Measurements from ENCODE around the gene FANCG. TPM values are rescaled to one million over a fixed set of nuclear protein-coding genes. Genes with fewer than 3 reads are reported as not detected.
A peak's percentile ranks its signal among the peaks of the same experiment; 100 is the strongest.

Gene FANCG
- total RNA-seq, 1 experiment from 2014 or later: 108 TPM

DNA sequence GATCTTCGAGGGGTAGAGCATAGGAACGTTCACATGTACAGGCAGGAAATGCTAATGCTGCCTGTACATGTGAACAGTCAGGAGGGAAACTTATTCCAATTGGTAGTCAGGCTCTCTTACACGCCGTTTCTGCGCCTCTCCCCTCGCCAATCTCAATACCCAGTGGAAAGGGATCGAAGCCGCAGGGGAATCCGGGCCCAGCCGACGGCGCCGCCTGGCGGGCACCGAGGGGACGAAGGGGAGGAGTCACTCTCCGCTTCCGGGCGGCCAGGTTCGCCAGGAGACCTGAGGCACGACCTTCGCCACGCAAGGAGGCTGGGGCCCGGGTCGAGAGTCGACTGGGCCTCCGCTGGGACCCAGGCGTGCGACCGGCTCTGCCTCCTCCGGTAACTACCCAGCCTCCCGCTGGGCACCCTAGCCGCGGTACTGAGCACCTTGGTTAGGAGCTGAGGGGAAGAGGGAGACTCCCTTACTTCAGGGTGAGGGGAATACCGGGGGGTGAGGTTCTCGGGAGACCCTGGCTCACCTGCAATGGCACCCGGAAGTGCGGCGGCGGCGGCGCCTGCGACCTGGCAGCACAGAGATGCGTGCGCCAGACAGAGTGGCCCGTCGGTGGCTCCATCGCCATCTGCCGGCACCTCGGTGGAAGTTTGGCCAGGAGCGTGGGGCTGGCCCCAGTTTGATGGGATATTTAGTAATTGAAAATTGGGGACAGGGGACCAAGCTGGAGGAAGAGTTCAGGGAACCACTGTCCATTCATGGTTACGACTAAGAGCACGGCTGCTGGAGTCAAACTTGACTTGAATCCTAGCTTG, 16.5 kb upstream of the FANCG start, which contains the start of gene PIGO (continued):
- TF ChIP-seq, protein P1, sequence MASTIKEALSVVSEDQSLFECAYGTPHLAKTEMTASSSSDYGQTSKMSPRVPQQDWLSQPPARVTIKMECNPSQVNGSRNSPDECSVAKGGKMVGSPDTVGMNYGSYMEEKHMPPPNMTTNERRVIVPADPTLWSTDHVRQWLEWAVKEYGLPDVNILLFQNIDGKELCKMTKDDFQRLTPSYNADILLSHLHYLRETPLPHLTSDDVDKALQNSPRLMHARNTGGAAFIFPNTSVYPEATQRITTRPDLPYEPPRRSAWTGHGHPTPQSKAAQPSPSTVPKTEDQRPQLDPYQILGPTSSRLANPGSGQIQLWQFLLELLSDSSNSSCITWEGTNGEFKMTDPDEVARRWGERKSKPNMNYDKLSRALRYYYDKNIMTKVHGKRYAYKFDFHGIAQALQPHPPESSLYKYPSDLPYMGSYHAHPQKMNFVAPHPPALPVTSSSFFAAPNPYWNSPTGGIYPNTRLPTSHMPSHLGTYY (CRISPR knock-in tag; IDR thresholded peaks at IDR 0.05): 0 out of 2 replicates have a peak, but pooled peaks have one; percentile 34
- TF ChIP-seq, protein P2, sequence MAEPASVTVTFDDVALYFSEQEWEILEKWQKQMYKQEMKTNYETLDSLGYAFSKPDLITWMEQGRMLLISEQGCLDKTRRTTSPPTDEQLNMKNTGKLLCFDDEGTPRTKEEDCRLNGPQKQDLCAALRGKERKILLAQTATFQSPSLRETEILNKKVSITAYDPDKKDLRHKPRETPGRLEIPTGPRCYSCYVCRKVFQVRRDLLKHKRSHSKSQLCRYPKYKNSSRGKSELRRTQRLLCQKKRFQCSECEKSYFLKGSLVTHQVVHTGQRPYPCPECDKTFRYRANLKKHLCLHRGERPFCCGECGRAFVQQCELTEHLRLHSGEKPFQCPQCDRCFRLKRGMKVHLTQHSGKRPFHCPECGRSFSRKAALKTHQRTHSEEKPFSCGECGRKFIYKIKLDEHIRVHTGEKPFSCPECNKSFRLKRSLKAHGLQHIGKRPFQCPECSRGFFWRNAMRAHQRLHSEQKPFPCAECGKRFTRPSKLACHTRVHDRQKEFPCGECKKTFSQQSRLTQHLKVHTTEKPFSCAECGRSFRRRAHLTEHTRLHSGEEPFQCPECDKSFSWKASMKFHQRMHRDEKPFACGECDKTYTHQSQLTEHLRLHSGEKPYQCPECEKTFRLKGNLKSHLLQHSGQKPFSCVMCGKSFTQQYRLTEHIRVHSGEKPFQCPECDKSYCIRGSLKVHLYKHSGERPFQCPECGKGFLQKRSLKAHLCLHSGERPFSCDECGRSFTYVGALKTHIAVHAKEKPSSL (CRISPR knock-in tag; conservative IDR thresholded peaks at IDR 0.05): no peak
- TF ChIP-seq, protein P3, sequence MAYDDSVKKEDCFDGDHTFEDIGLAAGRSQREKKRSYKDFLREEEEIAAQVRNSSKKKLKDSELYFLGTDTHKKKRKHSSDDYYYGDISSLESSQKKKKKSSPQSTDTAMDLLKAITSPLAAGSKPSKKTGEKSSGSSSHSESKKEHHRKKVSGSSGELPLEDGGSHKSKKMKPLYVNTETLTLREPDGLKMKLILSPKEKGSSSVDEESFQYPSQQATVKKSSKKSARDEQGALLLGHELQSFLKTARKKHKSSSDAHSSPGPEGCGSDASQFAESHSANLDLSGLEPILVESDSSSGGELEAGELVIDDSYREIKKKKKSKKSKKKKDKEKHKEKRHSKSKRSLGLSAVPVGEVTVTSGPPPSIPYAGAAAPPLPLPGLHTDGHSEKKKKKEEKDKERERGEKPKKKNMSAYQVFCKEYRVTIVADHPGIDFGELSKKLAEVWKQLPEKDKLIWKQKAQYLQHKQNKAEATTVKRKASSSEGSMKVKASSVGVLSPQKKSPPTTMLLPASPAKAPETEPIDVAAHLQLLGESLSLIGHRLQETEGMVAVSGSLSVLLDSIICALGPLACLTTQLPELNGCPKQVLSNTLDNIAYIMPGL (CRISPR knock-in tag; IDR thresholded peaks at IDR 0.05): peak; percentile 97
- TF ChIP-seq NR3C1 (CRISPR knock-in tag; conservative IDR thresholded peaks at IDR 0.05; ENCODE audit: low read depth) (no peak), HMGA2 (CRISPR knock-in tag; IDR thresholded peaks at IDR 0.05) (no peak), TEAD1 (CRISPR knock-in tag; IDR thresholded peaks at IDR 0.05) (peak; percentile 40; the same call in 1 of the 2 replicates), ELF4 (CRISPR knock-in tag; IDR thresholded peaks at IDR 0.05; ENCODE audit: low read depth) (no peak), SMAD3 (CRISPR knock-in tag; IDR thresholded peaks at IDR 0.05; ENCODE audit: borderline replicate concordance) (0 out of 2 replicates have a peak, but pooled peaks have one; percentile 18), SMAD4 (CRISPR knock-in tag; IDR thresholded peaks at IDR 0.05) (peak; percentile 80; the same call in 1 of the 2 replicates), SOX15 (CRISPR knock-in tag; IDR thresholded peaks at IDR 0.05) (no peak), RELA (CRISPR knock-in tag; IDR thresholded peaks at IDR 0.05; ENCODE audit: borderline replicate concordance) (peak; percentile 89; the same call in 1 of the 2 replicates), IRF2 (CRISPR knock-in tag; IDR thresholded peaks at IDR 0.05; ENCODE audit: borderline replicate concordance, low read depth) (no peak), CBFB (CRISPR knock-in tag; IDR thresholded peaks at IDR 0.05; ENCODE audit: low read depth) (no peak; the same call in 1 of the 2 replicates), TEAD4 (CRISPR knock-in tag; IDR thresholded peaks at IDR 0.05) (peak; percentile 40; the same call in 1 of the 2 replicates), OVOL2 (CRISPR knock-in tag; IDR thresholded peaks at IDR 0.05; ENCODE audit: borderline replicate concordance) (no peak), JUN (CRISPR knock-in tag; IDR thresholded peaks at IDR 0.05) (no peak), EMX1 (CRISPR knock-in tag; IDR thresholded peaks at IDR 0.05) (no peak), NFATC4 (CRISPR knock-in tag; IDR thresholded peaks at IDR 0.05) (no peak), ZNF219 (CRISPR knock-in tag; IDR thresholded peaks at IDR 0.05; ENCODE audit: borderline replicate concordance) (no peak), NFYB (CRISPR knock-in tag; conservative IDR thresholded peaks at IDR 0.05; ENCODE audit: low read depth) (no peak)
- TF ChIP-seq, protein P4, sequence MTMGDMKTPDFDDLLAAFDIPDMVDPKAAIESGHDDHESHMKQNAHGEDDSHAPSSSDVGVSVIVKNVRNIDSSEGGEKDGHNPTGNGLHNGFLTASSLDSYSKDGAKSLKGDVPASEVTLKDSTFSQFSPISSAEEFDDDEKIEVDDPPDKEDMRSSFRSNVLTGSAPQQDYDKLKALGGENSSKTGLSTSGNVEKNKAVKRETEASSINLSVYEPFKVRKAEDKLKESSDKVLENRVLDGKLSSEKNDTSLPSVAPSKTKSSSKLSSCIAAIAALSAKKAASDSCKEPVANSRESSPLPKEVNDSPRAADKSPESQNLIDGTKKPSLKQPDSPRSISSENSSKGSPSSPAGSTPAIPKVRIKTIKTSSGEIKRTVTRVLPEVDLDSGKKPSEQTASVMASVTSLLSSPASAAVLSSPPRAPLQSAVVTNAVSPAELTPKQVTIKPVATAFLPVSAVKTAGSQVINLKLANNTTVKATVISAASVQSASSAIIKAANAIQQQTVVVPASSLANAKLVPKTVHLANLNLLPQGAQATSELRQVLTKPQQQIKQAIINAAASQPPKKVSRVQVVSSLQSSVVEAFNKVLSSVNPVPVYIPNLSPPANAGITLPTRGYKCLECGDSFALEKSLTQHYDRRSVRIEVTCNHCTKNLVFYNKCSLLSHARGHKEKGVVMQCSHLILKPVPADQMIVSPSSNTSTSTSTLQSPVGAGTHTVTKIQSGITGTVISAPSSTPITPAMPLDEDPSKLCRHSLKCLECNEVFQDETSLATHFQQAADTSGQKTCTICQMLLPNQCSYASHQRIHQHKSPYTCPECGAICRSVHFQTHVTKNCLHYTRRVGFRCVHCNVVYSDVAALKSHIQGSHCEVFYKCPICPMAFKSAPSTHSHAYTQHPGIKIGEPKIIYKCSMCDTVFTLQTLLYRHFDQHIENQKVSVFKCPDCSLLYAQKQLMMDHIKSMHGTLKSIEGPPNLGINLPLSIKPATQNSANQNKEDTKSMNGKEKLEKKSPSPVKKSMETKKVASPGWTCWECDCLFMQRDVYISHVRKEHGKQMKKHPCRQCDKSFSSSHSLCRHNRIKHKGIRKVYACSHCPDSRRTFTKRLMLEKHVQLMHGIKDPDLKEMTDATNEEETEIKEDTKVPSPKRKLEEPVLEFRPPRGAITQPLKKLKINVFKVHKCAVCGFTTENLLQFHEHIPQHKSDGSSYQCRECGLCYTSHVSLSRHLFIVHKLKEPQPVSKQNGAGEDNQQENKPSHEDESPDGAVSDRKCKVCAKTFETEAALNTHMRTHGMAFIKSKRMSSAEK (CRISPR knock-in tag; IDR thresholded peaks at IDR 0.05; ENCODE audit: borderline replicate concordance): no peak
- TF ChIP-seq, protein P5, sequence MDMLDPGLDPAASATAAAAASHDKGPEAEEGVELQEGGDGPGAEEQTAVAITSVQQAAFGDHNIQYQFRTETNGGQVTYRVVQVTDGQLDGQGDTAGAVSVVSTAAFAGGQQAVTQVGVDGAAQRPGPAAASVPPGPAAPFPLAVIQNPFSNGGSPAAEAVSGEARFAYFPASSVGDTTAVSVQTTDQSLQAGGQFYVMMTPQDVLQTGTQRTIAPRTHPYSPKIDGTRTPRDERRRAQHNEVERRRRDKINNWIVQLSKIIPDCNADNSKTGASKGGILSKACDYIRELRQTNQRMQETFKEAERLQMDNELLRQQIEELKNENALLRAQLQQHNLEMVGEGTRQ (CRISPR knock-in tag; IDR thresholded peaks at IDR 0.05): peak; percentile 31; the same call in 1 of the 2 replicates
- TF ChIP-seq, protein P6, sequence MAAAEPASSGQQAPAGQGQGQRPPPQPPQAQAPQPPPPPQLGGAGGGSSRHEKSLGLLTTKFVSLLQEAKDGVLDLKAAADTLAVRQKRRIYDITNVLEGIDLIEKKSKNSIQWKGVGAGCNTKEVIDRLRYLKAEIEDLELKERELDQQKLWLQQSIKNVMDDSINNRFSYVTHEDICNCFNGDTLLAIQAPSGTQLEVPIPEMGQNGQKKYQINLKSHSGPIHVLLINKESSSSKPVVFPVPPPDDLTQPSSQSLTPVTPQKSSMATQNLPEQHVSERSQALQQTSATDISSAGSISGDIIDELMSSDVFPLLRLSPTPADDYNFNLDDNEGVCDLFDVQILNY (CRISPR knock-in tag; IDR thresholded peaks at IDR 0.05): peak; percentile 55; the same call in 1 of the 2 replicates
- TF ChIP-seq, protein P7, sequence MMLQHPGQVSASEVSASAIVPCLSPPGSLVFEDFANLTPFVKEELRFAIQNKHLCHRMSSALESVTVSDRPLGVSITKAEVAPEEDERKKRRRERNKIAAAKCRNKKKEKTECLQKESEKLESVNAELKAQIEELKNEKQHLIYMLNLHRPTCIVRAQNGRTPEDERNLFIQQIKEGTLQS (CRISPR knock-in tag; conservative IDR thresholded peaks at IDR 0.05): no peak
- TF ChIP-seq, protein P8, sequence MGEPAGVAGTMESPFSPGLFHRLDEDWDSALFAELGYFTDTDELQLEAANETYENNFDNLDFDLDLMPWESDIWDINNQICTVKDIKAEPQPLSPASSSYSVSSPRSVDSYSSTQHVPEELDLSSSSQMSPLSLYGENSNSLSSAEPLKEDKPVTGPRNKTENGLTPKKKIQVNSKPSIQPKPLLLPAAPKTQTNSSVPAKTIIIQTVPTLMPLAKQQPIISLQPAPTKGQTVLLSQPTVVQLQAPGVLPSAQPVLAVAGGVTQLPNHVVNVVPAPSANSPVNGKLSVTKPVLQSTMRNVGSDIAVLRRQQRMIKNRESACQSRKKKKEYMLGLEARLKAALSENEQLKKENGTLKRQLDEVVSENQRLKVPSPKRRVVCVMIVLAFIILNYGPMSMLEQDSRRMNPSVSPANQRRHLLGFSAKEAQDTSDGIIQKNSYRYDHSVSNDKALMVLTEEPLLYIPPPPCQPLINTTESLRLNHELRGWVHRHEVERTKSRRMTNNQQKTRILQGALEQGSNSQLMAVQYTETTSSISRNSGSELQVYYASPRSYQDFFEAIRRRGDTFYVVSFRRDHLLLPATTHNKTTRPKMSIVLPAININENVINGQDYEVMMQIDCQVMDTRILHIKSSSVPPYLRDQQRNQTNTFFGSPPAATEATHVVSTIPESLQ (CRISPR knock-in tag; IDR thresholded peaks at IDR 0.05): no peak

Data from WTC11 (cell line).